NCI-H2029 treated with DMSO at 0.1 percent for 48 hours (cell line): ENCODE measurements around the gene CDK2.
"Not testable (repeated sequence)": the region's sequence is repeated elsewhere in the genome, so short reads cannot be mapped to it uniquely, and the experiment has no call there.

ENCODE experiments used
- DNase-seq: peaks from one replicate; lab custom pipeline; 2025; lab: John Stamatoyannopoulos, UW

The CDK2 gene

DNA sequence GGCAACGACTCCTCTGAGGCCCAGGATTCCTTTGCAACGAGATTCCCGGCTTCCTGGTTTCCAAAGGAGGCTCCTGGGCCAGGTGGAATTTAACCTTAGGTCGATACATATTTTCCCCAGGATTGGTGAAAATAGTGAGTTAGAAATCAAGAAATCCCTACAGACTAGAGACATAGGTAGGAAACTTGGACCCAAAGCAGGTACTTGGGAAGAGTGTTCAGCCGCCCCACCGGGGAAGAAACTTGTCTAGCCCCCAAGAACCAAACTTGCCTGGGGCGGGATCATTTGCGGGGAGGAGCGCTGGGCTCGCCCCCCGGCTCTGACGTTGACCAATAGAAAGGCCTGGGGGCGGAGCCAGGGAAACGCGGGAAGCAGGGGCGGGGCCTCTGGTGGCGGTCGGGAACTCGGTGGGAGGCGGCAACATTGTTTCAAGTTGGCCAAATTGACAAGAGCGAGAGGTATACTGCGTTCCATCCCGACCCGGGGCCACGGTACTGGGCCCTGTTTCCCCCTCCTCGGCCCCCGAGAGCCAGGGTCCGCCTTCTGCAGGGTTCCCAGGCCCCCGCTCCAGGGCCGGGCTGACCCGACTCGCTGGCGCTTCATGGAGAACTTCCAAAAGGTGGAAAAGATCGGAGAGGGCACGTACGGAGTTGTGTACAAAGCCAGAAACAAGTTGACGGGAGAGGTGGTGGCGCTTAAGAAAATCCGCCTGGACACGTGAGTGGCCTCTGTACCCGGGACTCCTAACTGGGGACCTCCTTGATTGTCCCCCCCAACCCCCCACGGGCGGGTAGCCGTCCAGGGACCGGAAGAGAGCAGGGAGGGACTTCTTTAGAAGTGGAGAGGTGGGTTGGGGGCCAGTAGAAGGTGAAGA is at the start of gene CDK2:
TSS of gene CDK2 (plus strand) at position 423 of the 874 bp plus-strand sequence. CDS start at position 602, 179 bp downstream.
- peak; percentile 79 for DNase-seq

DNA sequence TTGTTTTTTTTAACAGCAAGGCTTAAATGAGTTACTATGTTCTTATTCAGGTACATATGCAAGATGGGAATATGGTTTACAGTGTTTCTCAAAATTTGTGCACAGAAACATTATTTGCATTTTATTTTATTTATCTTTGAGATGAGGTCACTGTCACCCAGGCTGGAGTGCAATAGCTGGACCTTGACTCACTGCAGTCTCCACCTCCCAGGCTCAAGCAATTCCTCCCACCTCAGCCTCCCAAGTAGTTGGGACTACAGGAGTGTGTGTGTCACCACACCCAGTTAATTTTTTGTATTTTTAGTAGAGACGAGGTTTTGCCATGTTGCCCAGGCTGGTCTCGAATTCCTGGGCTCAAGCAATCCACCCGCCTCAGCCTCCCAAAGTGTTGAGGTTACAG is 47.6 kb upstream of the CDK2 start:
- not testable (repeated sequence) for DNase-seq

DNA sequence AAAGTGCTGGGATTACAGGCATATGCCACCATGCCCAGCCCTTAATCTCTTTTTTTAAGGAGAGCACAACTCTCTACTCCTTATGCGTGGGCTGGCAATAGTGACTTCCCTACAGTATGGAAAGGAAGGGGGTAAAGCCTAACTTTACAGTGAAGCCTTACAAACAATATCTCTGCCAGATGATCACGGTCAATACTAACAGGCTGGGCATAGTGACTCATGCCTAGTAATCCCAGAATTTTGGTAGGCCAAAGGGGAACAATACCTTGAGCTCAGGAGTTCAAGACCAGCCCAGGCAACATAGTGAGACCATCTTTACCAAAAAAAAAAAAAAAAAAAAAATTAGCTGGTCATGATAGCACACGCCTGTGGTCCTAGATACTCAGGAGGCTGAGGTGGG is 44.5 kb upstream of the CDK2 start:
- no peak for DNase-seq

DNA sequence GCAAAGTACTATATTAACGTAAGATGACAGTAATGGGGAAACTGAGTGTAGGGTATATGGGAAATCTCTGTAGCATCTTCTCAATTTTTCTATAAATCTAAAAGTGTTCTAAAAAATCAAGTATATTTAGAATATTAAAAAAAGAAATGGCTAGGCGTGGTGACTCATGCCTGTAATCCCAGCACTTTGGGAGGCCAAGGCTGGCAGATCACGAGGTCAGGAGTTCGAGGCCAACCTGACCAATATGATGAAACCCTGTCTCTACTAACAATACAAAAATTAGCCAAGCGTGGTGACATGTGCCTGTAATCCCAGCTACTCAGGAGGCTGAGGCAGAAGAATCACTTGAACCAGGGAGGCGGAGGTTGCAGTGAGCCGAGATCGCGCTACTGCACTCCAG is 43.0 kb upstream of the CDK2 start:
- DNase-seq: not testable (repeated sequence)

DNA sequence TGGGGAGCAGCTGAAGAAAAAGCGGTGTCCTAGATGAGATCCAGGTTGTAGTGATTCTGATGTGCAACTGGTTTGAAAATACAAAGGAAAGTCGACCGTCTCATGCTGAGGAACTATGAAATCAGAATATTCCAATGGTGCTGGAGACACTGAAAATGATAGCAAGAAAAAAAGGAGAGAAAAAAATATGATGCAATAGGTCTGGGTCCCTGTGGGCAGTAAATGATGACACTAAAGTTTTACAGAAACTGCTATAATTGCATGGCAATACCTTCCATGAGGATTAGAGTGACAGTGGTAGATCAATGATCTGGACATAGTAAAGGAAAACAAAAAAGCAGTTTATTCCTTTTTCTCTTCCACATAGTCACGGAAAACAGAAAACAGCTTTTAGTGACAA is 41.3 kb upstream of the CDK2 start:
- DNase-seq: no peak

DNA sequence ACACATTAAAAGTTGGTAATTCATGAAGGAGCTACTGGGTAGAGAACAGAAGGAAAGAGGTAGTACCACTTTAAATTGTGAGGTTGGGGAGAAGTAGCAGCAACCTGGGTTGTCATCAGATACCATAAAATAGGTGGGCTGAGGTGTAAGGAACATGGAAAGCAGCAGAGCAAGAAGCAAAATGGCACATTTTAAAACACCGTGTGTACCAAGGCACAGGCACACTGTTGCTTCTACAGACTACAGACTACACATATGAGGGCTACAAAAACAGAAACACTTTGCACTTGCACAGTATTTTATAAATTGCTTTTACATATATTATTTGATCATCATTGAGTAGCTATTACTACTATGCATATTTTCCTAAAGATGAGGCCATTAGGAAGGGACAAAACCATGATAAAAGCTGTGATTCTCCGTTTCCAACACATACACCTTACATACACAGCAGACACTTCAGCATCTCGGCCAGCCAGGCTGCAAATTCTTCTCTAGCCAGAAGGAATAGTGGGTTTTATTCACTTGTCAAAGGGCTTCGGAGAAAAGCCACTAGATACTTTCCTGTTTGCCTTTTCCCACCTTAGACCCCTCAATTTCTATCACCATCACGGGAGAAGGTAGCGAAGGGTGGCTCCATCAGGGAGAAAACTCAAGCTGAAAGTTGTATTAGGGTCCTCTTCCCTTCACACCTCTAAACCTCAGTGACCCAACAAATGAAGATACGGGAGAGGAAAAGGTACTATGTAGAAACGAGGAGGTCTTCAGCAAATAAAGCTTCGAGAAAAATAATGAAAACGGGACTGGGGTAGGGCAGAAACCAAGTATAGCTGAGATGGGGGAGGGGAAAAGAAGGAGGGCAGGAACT is 40.5 kb upstream of the CDK2 start:
- DNase-seq: no peak

DNA sequence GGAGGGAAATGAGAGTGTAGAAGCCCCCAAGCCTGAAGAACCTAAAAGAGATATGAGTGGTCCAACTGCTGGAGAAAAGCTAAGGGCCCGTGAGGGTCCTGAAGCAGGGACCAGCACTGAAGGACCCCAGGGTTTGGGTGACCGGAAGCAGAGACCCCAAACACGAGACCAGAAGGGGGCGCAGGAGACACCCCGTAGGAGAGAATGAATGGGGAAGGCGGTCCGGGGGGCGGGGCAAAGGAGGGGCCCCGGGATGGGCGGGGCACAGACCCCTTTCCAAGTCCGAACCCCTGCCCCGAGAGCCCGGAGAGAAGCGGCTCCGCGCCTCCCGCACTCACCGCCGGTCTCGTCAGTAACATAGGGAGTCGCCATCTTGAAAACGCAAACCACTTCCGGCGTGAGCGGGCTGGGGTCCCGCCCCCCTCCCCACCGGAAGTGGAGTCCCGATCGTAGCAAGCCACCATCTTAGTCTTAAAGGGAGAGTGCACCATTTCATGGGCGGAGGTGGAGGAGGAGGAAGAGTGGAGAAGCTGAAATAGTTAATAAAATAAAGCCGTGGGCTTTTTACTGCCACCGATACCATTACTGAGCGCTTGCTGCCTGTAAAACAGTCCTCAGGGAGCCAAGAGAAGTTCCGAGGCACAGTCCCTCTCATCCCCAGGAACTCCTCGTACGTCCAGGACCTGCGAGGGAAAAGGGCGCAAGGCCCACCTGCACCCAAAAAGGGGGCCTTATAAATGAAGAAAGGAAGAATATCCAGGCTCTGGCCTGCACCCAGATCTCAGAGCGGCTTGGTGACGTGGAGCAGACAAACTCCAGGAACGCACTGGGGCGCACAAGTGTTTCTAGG is 39.7 kb upstream of the CDK2 start:
- DNase-seq: peak; percentile 84

DNA sequence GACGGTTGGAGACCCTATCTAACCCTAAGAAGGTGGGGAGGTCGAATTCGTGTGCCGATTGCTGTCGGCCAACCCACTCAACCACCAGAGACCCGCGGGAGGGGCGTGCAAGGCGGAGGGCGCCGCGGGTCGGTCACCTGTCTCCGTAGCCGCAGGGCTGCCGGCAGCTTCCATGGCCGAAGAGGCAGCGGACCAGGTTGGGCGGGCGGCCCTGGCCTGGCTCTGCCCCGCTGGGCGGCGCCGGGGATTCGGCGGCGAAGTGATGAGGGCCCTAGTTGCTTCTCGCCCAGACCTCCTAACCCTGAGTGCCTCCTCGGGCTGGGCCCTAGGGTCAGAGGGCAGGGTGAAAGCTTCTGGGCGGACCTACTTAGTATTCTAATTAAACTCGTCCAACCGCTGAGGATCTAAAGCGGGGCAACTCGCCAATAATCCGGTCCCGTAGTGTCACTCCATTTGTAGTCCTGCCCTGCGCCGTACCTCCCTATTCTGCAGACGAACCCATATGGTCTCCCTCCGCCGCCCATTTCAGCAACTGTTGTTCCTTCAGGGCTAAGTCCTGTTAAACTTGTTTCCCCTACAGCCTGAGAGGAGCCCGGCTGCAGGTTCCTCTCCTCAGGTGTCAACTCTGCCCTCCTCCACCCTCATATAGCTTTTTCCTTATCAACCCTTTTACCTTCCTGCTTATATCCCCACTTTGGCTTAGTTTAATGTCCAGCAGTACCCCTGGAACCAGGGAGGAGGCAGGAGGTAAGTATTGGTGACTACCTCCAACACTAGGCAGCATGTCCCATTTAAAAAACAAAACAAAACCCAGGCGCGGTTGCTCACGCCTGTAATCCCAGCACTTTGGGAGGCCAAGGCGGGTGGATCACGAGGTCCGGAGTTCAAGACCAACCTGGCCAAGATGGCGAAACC is 38.8 kb upstream of the CDK2 start, which contains the start of gene PYM1:
TSS of gene PYM1 (minus strand) at position 307 of the 915 bp plus-strand sequence. CDS start at position 174, 133 bp downstream.
- peak; percentile 45 for DNase-seq

DNA sequence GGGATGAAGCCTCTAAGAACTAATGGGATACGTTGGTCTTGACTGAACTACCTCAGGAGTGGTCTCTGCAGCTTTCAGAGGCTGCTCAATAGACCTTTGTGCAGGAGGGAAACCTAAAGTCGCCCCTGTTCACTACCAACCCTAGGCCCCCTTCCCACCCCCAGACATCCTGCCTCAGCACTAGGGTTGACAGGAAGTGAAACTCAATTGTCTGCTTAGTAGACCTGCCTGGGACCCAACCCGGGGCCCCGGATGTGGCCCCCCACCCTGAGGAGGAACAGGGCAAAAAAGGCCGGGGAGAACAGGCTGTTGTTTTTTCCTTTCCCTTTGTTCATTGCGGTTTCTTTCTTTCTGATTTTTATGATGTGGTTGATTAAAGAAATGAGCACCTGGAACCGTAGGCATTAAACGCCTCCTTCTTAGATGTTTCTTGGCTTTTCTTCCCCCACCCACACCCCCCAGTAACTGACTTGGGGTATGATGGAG is 37.3 kb upstream of the CDK2 start:
- DNase-seq: no peak

DNA sequence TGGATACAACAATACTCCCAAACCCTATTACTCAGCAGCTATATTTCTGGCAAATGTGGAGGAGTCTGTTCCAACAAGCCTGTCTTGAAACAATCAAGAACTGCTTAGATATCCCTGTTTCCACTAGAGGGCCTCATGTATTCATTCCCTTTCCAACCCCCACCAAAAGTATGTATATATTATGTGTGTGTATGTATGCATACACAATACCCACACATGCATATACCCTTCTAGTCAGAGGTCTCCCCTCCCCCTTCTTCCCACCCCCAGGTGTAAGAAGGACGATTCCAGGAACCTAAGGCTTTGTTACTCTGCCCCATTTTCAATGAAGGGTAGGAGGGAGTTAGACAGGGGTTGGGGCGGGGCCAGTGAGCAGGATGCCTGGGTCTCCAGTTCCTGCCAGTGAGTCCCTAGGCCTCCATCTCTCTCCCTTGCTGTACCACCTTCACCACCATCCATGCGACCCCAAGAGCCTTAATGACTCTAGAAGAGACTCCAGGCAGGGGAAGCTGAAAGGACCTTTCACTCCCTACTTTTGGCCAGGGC is 35.8 kb upstream of the CDK2 start, which contains the start of gene DGKA:
TSS of gene DGKA (plus strand) at position 392 of the 546 bp plus-strand sequence. CDS start 5,342 bp downstream, outside the sequence.
- DNase-seq: no peak

DNA sequence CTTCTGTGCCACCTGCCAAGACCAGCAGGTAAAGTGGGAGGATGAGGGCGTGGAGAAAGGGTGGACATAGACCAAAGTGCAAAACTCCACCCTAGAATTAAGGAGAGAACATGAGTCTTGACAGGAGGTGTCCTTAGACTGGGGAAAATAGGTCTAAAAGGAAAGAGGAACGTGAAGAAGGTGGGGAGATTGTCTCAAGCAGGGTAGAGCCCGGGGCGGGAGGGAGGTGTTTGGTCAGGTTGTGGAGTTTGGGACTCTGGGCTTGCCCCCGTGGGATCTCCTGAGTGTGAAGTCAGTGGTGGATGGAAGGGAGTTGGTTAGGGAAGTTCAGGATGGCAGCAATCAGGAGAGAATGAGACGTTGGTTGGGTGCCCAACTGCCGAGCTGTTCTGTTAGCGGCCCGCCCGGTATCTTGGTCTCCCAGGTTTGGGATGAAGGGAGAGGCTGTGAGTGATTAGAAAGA is 35.3 kb upstream of the CDK2 start:
- no peak for DNase-seq

DNA sequence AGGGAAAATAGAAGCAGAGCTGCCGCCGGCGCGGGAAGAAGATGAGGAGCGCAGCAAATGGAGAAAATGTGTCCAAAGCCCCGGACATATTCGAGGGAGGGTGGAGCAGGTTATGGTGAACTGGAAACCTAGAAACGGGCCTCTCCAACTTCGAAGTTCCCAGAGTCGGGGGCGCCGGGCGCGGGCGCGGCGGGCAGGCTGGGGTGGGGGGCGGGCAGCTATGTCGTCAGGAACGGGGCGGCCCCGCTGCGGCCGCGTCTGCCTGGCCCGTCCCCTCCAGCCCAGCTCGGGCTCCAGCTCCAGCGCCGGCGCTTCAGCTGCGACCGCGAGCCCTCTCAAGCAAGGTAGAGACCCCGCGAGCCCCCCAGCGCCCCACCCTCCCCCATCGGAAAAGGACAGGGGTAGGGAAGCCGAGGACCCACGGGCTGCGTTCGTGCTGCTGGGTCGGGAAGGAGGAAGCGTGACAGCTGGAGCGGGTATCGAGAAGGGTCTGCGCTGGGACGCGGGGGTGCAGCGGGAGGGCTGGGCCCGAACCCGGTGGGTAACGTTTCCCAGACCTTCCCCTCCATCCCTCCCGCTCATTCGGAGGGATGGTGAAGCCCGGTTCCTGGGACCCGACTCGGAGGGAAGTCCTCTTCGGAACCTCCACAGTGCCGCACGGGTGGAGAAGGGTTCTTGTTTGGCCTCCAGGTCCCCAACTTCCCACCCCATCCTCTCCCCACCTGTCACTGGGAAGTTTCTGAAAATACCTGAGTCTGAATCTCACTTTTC is 34.7 kb upstream of the CDK2 start:
- no peak for DNase-seq

DNA sequence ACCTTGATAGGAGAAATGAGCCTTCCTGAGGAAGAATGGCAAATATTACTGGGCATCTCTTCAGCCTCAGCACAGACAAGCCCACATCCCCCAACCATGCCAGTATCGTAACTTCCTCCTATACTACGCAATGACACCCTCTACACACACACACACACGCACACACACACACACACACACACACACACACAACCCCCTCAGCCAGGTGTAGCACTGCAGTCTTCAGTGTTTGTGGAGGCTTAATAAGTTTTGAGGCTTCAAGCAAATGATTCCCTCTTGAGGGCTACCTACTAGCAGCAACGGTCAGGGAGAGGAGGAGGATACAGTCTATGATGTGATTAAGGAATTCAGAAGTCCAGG is 34.1 kb upstream of the CDK2 start:
- no peak for DNase-seq

DNA sequence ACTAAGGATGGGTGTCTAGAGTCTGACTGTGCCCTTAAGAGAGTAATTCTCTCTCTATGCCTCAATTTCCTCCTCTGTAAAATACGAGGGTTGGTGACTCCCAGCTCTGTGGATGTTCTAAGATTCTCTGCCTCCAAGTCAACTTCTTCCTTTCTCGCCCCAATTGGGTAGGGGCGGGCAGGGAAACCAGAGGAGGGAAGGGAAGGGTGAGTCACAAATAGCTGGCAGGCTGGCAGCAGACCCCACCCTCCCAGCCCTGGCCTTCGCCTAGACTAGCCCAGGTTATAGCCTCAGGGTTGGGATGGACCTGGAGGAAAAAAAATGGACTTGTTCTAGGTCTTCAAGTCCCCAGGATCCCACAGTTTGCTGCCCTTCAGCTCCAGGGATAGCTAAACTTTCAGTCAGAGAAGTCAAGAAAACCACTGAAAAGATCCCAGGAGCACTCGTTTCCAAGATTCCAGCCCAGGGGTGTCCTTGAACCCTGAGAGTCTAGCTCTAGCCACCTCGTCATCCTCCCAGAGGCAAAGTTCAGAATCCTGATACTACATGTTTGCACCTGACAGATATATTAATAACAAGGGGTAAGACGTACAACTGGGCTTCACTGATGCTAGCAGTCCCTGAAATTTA is 33.3 kb upstream of the CDK2 start:
- DNase-seq: no peak

DNA sequence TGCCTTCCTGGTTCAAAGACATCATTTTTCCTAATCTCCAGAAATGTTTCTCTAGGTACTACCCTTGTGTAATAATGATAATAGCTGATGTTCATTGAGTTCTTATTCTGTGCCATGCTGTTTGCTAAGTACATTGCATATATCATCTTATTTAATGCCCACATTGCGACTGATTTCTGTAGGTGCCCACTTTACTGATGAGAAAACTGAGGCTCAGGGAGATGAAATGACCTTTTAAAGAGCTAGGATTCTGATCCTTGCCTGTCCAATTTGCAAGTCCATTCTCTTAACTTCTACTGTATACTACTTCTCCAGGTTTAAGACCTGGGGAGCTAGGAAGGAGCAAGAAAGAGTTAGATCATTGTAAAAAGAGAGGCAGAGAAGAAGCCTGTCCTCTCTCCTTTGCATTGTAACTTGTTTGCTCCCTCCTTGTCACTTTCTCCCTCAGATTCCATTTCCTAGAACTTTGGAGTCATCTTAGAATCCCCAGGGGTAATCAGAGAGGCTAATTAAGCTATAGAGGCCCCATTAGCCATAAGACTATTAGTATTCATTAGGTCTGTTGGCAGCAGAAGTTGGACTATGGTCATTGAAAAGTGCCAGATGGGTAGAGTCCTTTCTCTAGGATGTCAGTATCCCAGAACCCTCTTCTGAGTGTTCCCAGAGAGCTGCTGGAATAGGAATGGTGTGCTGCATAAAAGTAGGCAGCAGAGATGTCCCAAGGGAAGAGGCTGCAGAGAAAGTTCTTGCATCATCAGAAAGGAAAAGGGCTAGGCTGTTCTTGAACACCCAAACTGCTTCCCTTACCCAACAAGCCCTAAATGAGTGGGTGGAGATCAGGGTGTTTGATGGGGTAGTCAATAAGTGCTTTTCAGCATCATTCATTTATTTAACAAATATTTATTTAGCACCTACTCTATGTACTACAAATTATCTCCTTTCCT is 32.6 kb upstream of the CDK2 start:
- no peak for DNase-seq

DNA sequence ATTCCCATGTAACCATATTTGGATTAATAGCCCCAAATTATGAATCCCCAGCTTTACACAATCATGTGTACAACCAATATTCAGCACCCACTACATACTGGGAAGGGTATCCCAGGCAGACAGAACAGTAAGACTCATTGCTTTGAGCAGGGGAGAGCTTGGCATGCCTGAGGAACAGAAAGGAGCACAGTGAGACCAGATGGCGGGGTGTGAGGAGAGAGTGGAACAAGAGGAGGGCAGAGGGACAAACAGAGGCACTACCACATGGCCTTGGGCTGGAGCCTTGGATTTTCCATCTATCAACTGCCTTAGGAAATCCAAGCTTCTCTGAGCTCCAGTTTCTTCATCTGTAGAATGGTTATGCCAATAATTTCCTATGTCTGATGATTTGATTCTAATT is 31.9 kb upstream of the CDK2 start:
- DNase-seq: no peak

DNA sequence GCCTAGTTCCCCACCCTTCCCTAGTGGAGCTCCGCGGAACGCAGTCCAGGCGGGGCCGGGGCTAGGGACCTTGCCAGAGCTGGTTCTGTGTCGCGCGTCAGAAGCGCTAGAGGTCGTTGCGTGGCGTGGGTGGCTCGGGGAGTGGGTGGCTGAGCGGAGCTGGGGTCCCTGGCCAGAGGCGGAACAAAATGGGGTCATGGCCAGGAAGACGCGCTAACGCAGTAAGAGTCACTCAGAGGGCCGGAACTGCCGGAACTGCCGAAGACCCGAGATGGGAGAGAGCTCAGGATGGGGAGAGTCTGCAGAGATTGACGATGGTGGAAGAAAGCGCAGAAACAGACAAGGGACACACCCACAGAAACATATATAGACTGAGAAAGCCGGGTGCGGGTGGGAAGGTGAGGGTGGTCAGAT is 30.9 kb upstream of the CDK2 start:
- DNase-seq: no peak

DNA sequence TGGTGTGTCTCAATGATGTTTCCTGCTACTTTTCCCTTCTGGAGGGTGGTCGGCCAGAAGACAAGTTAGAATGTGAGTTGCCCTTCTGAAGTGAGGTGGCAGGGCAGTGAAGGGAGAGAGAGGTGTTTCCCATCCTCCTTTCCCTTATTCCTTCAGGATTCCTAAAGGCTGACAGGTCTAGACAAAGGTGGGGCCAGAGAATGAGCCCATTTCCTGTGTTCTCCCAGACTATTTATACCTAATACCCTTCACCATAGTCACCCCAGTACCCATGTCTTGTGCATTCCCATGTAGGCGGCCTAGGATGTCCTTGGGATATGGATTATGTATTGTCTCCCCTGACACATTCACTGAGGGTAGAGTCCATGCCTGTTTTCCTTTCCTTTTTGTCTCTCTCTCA is 28.6 kb upstream of the CDK2 start:
- no peak for DNase-seq
